K562 (cell line): Measurements from ENCODE around the gene MBOAT7. TPM values are rescaled to one million over a fixed set of nuclear protein-coding genes. Genes with fewer than 3 reads are reported as not detected.

ENCODE experiments used
- COPS2 ChIP-seq: fragments of 450-650 bp; conservative IDR thresholded peaks from 2 replicates; pipeline ENCODE4 v1.6.1; 2016; ENCODE audit warnings: mild to moderate bottlenecking, moderate library complexity
- HMG20A ChIP-seq: fragments of 450-650 bp; formaldehyde crosslinking; conservative IDR thresholded peaks from 2 replicates; pipeline ENCODE4 v1.4.0; 2020; ENCODE audit warnings: mild to moderate bottlenecking, mixed read lengths
- HNRNPH1 ChIP-seq: fragments of 200-400 bp; formaldehyde crosslinking; optimal IDR thresholded peaks from 2 replicates; pipeline ENCODE3; 2017; ENCODE audit warnings: low read depth, mild to moderate bottlenecking, low read length, moderate library complexity
- SFPQ ChIP-seq: fragments of 200-400 bp; formaldehyde crosslinking; IDR thresholded peaks from 2 replicates; pipeline ENCODE4 v1.6.1; 2017; ENCODE audit warnings: mild to moderate bottlenecking, low read depth, low read length, moderate library complexity
- SMARCE1 ChIP-seq: fragments of 450-650 bp; IDR thresholded peaks from 2 replicates; pipeline ENCODE4 v1.7.1; 2016; ENCODE audit warnings: mild to moderate bottlenecking
- STAT6 ChIP-seq: sonication (generic); formaldehyde crosslinking; IDR thresholded peaks from 2 replicates; pipeline ENCODE4 v1.8.1; 2023; ENCODE audit warnings: mild to moderate bottlenecking, missing genetic modification reagents
- TEAD4 ChIP-seq, 2 experiments: sonication (generic) in 1 of 2; formaldehyde crosslinking in 1 of 2; IDR thresholded peaks; 2 replicates each; pipeline versions ENCODE4 v1.6.1 to v1.8.0; 2012 to 2022; ENCODE audit warnings: borderline replicate concordance in 1 of 2, inconsistent platforms in 1 of 2, low read length in 1 of 2, mild to moderate bottlenecking in 1 of 2, missing genetic modification reagents in 1 of 2
- THAP7 ChIP-seq: fragments of 250-450 bp; sonication (Bioruptor Pico); IDR thresholded peaks from 2 replicates; pipeline ENCODE4 v1.5.0; 2021
- TRIM25 ChIP-seq: fragments of 450-650 bp; IDR thresholded peaks from 2 replicates; pipeline ENCODE4 v1.7.0; 2016; ENCODE audit warnings: borderline replicate concordance
- ZC3H4 ChIP-seq: sonication (generic); formaldehyde crosslinking; IDR thresholded peaks from 2 replicates; pipeline ENCODE4 v1.9.0; 2021; ENCODE audit warnings: missing genetic modification reagents, borderline replicate concordance
- ZKSCAN3 ChIP-seq: fragments of 250-450 bp; sonication (Bioruptor Pico); IDR thresholded peaks from 2 replicates; pipeline ENCODE4 v1.4.0; 2020
- ZKSCAN8 ChIP-seq: fragments of 200-800 bp; sonication (Bioruptor generic); IDR thresholded peaks from 2 replicates; pipeline ENCODE4 v1.6.1; 2016; ENCODE audit warnings: missing genetic modification characterization, missing compliant biosample characterization
- ZNF511 ChIP-seq: sonication (generic); formaldehyde crosslinking; IDR thresholded peaks from 2 replicates; pipeline ENCODE4 v1.8.0; 2022; ENCODE audit warnings: mild to moderate bottlenecking, missing genetic modification reagents
- ZNF668 ChIP-seq: fragments of 250-450 bp; sonication (Bioruptor Pico); IDR thresholded peaks from 2 replicates; pipeline ENCODE4 v1.8.0; 2022; ENCODE audit warnings: mild to moderate bottlenecking, inconsistent platforms
- ZNF696 ChIP-seq: fragments of 250-450 bp; sonication (Bioruptor Pico); conservative IDR thresholded peaks from 2 replicates; pipeline ENCODE4 v1.4.0; 2020; ENCODE audit warnings: mild to moderate bottlenecking, moderate library complexity
- ZNF699 ChIP-seq: fragments of 250-450 bp; sonication (Bioruptor Pico); IDR thresholded peaks from 2 replicates; pipeline ENCODE4 v1.8.0; 2021; ENCODE audit warnings: mild to moderate bottlenecking, moderate library complexity; ENCODE audit not compliant: insufficient replicate concordance
- ZNF76 ChIP-seq: fragments of 250-450 bp; sonication (Bioruptor Pico); IDR thresholded peaks from 2 replicates; pipeline ENCODE4 v1.4.0; 2020; ENCODE audit warnings: mild to moderate bottlenecking, moderate library complexity, borderline replicate concordance
- ZNF766 ChIP-seq: fragments of 200-800 bp; sonication (Bioruptor generic); conservative IDR thresholded peaks from 2 replicates; pipeline ENCODE4 v1.6.1; 2016; ENCODE audit warnings: missing genetic modification characterization, missing compliant biosample characterization
- ZNF785 ChIP-seq: fragments of 250-450 bp; sonication (Bioruptor Pico); IDR thresholded peaks from 2 replicates; pipeline ENCODE4 v1.4.0; 2020; ENCODE audit warnings: mild to moderate bottlenecking
- polyA plus RNA-seq, 8 experiments: library from polyadenylated mRNA; depleted of rRNA in 4 of 8; stranded (reverse) in 5 of 8; unstranded in 3 of 8; fragments of >200 nt; fragmentation: Nextera tagmentation in 2 of 8; fragmentation: Illumina TruSeq in 1 of 8; extraction: Ambion mirVana in 2 of 8; extraction: Trizol in 1 of 8; gene quantifications; 2 replicates each; pipeline versions ENCODE4 v1.2.1 to v1.2.3, GENCODE V29; 2011 to 2014; ENCODE audit warnings: inconsistent platforms in 1 of 8, missing spikeins in 1 of 8
- total RNA-seq, 7 experiments: library from RNA; depleted of rRNA in 6 of 7; stranded (reverse); fragments of >200 nt in 6 of 7; fragmentation: Illumina TruSeq in 2 of 7; extraction: Trizol in 2 of 7; gene quantifications; 2 replicates each; pipeline versions ENCODE4 v1.2.1 to v1.2.3, GENCODE V29; 2011 to 2021; ENCODE audit warnings: low replicate concordance in 1 of 7

MBOAT7 gene
- total and polyA plus RNA-seq, 9 of the 15 experiments (the other 6 are each of a cell fraction or from before 2014, with no cell fraction given) = 1.4 to 153 (median 56.1) TPM

- TF ChIP-seq STAT6 (CRISPR knock-in tag) (peak; percentile 25; the same call in 1 of the 2 replicates), ZKSCAN8 (CRISPR knock-in tag) (no peak), THAP7 (CRISPR knock-in tag) (0 out of 2 replicates have a peak, but pooled peaks have one; percentile 16), ZKSCAN3 (CRISPR knock-in tag) (no peak), ZNF668 (CRISPR knock-in tag) (no peak), ZC3H4 (CRISPR knock-in tag) (no peak), HNRNPH1 (no peak), SFPQ (no peak), ZNF76 (CRISPR knock-in tag) (no peak; the same call in 1 of the 2 replicates), COPS2 (no peak), TRIM25 (no peak), SMARCE1 (no peak), ZNF511 (CRISPR knock-in tag) (peak; percentile 91), ZNF766 (peak; percentile 60; the same call in 1 of the 2 replicates), TEAD4 (IDR thresholded peaks at IDR 0.05; ENCODE audit: low read length) (no peak), TEAD4 (CRISPR knock-in tag; IDR thresholded peaks at IDR 0.05; ENCODE audit: borderline replicate concordance) (no peak), HMG20A (CRISPR knock-in tag) (no peak), ZNF785 (CRISPR knock-in tag) (no peak), ZNF699 (CRISPR knock-in tag) (no peak), ZNF696 (no peak)
Observed at GRCh38 chr19:54159352-54160181, 29.8 kb downstream of the MBOAT7 start, which contains the start of gene LENG1 (continued).
